Liver (tissue), 2 donors: ENCODE data around the gene GRAMD4.

Experiments
- RAD21 ChIP-seq, 2 donors: IDR thresholded peaks; 2 replicates each; pipeline ENCODE4 v1.6.1; 2016; ENCODE audit warnings: antibody characterized with exemption in 2 of 2, mild to moderate bottlenecking in 2 of 2
- SP1 ChIP-seq: IDR thresholded peaks from 2 replicates; pipeline ENCODE4 v1.6.1; 2018; ENCODE audit warnings: antibody characterized with exemption, mild to moderate bottlenecking
- donor health status: healthy.

DNA sequence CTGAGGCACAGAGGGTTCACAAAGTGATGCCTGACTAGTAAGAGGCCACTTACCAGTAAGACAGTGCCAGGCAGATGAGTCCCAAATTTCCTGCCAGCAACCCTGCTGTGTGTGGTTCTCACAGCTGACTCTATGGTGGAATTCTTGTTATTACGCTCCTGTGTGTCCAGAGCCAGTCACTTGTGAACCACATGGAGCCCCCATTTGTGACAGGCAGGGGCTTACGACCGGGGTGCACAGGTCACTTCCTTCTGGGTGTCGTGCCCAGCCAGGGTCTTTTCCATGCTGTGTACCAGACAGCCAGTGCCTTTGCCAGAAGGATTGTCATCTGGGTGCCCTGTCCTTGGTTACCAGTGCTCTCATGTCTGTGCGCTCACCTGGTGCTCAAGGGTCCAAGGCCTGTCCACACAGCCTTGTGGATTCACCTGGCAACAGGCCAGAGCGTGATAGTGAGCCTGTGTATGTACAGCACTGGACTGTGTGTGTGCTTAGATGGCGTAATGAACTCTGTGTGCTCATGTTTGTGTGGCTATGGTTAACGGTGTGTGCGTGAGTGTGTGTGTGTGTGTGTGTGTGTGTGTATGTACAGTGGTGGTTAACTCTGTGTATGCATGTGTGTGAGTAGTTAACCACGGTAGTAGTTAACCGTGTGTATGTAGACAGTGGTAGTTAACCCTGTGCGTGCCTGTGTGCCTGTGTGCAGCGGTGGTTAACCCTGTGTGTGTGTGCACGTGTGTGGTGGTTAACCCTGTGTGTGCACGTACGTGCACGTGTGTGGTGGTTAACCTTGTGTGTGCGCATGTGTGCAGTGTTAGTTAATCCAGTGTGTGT lies 18.6 kb downstream of the GRAMD4 start:
- TF ChIP-seq SP1: peak; percentile 93
- TF ChIP-seq RAD21 (IDR thresholded peaks at IDR 0.05): peak; percentile 18 to 71
